Esophagus muscularis mucosa (tissue), 4 donors: Measurements from ENCODE around the gene TMEM59L.

Experiments used
- EP300 ChIP-seq: sonication (generic); formaldehyde crosslinking; IDR thresholded peaks from one replicate; pipeline ENCODE4 v1.6.1; 2017; ENCODE audit warnings: antibody characterized with exemption
- POLR2A ChIP-seq: fragments of 450-650 bp; IDR thresholded peaks from one replicate; pipeline ENCODE4 v1.6.1; 2017; ENCODE audit warnings: antibody characterized with exemption, moderate library complexity, mild to moderate bottlenecking, low read depth
- TF ChIP-seq, protein P1 (sequence below), 3 experiments: fragments of 200-600 bp in 2 of 3; fragments of 450-650 bp in 1 of 3; sonication (generic) in 2 of 3; IDR thresholded peaks; one replicate each; pipeline ENCODE4 v1.5.1; 2017 to 2019; ENCODE audit warnings: antibody characterized with exemption in 3 of 3, mild to moderate bottlenecking in 2 of 3, moderate library complexity in 1 of 3

DNA sequence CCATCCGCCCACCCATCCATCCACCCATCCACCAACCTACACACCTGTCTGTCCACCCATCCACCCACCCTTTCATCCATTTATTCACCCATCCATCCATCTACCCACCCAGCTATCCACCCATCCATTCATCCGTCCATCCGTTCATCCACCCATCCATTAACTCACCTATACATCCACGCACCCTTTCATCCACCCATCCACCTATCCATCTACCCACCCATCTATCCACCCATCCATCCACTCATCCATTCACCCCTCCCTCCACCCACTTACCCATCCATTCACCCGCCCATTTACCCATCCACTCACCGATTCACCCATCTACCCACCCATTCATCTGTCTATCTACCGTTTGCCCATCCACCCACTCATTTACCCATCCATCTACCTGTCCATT is 41.8 kb downstream of the TMEM59L start:
- TF ChIP-seq, protein P1, sequence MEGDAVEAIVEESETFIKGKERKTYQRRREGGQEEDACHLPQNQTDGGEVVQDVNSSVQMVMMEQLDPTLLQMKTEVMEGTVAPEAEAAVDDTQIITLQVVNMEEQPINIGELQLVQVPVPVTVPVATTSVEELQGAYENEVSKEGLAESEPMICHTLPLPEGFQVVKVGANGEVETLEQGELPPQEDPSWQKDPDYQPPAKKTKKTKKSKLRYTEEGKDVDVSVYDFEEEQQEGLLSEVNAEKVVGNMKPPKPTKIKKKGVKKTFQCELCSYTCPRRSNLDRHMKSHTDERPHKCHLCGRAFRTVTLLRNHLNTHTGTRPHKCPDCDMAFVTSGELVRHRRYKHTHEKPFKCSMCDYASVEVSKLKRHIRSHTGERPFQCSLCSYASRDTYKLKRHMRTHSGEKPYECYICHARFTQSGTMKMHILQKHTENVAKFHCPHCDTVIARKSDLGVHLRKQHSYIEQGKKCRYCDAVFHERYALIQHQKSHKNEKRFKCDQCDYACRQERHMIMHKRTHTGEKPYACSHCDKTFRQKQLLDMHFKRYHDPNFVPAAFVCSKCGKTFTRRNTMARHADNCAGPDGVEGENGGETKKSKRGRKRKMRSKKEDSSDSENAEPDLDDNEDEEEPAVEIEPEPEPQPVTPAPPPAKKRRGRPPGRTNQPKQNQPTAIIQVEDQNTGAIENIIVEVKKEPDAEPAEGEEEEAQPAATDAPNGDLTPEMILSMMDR (IDR thresholded peaks at IDR 0.05): no peak
- TF ChIP-seq EP300 (no peak), POLR2A (no peak)
